C4-2B (cell line): ENCODE data around the gene RFTN1.
A peak's percentile ranks its signal among the peaks of the same experiment; 100 is the strongest.

ENCODE experiments used
- H3K27ac ChIP-seq: fragments of 450-650 bp; 2 replicates; pipeline ENCODE4 v1.5.1; 2017
- CTCF ChIP-seq: fragments of 450-650 bp; conservative IDR thresholded peaks from 2 replicates; pipeline ENCODE4 v1.5.1; 2017; ENCODE audit warnings: mild to moderate bottlenecking
- ZFX ChIP-seq: fragments of 450-650 bp; IDR thresholded peaks from 2 replicates; pipeline ENCODE4 v1.6.1; 2017

Gene RFTN1

GRCh38 chr3:16290827-16291196, 222.7 kb downstream of the RFTN1 start:
- TF ChIP-seq ZFX (no peak), CTCF (no peak)

GRCh38 chr3:16290007-16290826, 223.3 kb downstream of the RFTN1 start:
- H3K27ac ChIP-seq: no peak overlapping the region
- TF ChIP-seq CTCF (peak; percentile 83), ZFX (no peak)

More at GRCh38 chr3:16290827-16291196, 222.7 kb downstream of the RFTN1 start:
- H3K27ac ChIP-seq: no peak overlapping the region

- no peak for TF ChIP-seq CTCF
- no peak for TF ChIP-seq ZFX
- no peak overlapping the region for H3K27ac ChIP-seq
These were observed 224.2 kb downstream of the RFTN1 start for GRCh38 chr3:16289144-16289889.

- TF ChIP-seq ZFX: no peak
- no peak for TF ChIP-seq CTCF
- no peak overlapping the region for H3K27ac ChIP-seq
These were observed 224.8 kb downstream of the RFTN1 start for GRCh38 chr3:16288664-16289063.

GRCh38 chr3:16286751-16287543, 226.6 kb downstream of the RFTN1 start:
- TF ChIP-seq CTCF (no peak), ZFX (no peak)
- no peak overlapping the region for H3K27ac ChIP-seq

- TF ChIP-seq ZFX (no peak), CTCF (no peak)
- H3K27ac ChIP-seq: no peak overlapping the region
These were observed 227.3 kb downstream of the RFTN1 start for GRCh38 chr3:16286161-16286560.
